ENCODE data around the gene FCRL2.

Gene FCRL2

GRCh38 chr1:157723157-157723556 lies 53.8 kb downstream of the FCRL2 start:
- Mint-ChIP-seq H3K4me3 (peak overlapping the region; percentile 8), H3K36me3 (peaks cover 5% of the 10 kb centered on the region), H3K4me1 (peaks cover 32% of the 10 kb centered on the region), H3K27ac (peak overlapping the region; percentile 66), H3K9me3 (peaks cover 13% of the 10 kb centered on the region)
- DNase-seq (ENCODE audit: low spot score in 2 of 2) (no peak), ATAC-seq (peak; percentile 67)

- peaks cover 13% of the 10 kb centered on the region for H3K9me3 Mint-ChIP-seq
- ATAC-seq = no peak
- peaks cover 27% of the 10 kb centered on the region for H3K4me1 Mint-ChIP-seq
- peaks cover 5% of the 10 kb centered on the region for H3K36me3 Mint-ChIP-seq
- DNase-seq (ENCODE audit: low spot score in 2 of 2) = no peak
- no peak overlapping the region for H3K4me3 Mint-ChIP-seq
- no peak overlapping the region for H3K27ac Mint-ChIP-seq
Measured at GRCh38 chr1:157721985-157722384, 54.9 kb downstream of the FCRL2 start.

- H3K36me3 Mint-ChIP-seq = no peaks in the 10 kb centered on the region
- H3K4me1 Mint-ChIP-seq = no peaks in the 10 kb centered on the region
Measured at GRCh38 chr1:157715736-157716135, 61.2 kb downstream of the FCRL2 start.

GRCh38 chr1:157711802-157712201 lies 65.1 kb downstream of the FCRL2 start:
- DNase-seq (ENCODE audit: low spot score in 2 of 2) = no peak
- ATAC-seq = no peak
- H3K27ac Mint-ChIP-seq = no peak overlapping the region
- no peak overlapping the region for H3K4me3 Mint-ChIP-seq
- H3K9me3 Mint-ChIP-seq = no peaks in the 10 kb centered on the region
- H3K36me3 Mint-ChIP-seq = no peaks in the 10 kb centered on the region
- no peaks in the 10 kb centered on the region for H3K4me1 Mint-ChIP-seq

More at GRCh38 chr1:157715736-157716135, 61.2 kb downstream of the FCRL2 start:
- Mint-ChIP-seq H3K9me3 (peaks cover 3% of the 10 kb centered on the region), H3K4me3 (no peak overlapping the region), H3K27ac (no peak overlapping the region)
- ATAC-seq (no peak), DNase-seq (ENCODE audit: low spot score in 2 of 2) (no peak)

- Mint-ChIP-seq H3K36me3 (peaks cover 4% of the 10 kb centered on the region), H3K27ac (peak overlapping the region; percentile 72), H3K9me3 (peaks cover 3% of the 10 kb centered on the region), H3K4me1 (peaks cover 9% of the 10 kb centered on the region), H3K4me3 (no peak overlapping the region)
- DNase-seq (ENCODE audit: low spot score in 2 of 2) (no peak), ATAC-seq (no peak)
Measured at GRCh38 chr1:157704878-157705277, 72.1 kb downstream of the FCRL2 start.

- Mint-ChIP-seq H3K36me3 (peaks cover 10% of the 10 kb centered on the region), H3K9me3 (peaks cover 3% of the 10 kb centered on the region), H3K4me1 (peaks cover 9% of the 10 kb centered on the region), H3K27ac (peak overlapping the region; percentile 72), H3K4me3 (no peak overlapping the region)
- DNase-seq (ENCODE audit: low spot score in 2 of 2) = no peak
- peak; percentile 53 for ATAC-seq
Measured at GRCh38 chr1:157703981-157704380, 73.0 kb downstream of the FCRL2 start.

- H3K4me1 Mint-ChIP-seq = peaks cover 22% of the 10 kb centered on the region
- peaks cover 20% of the 10 kb centered on the region for H3K36me3 Mint-ChIP-seq
- H3K9me3 Mint-ChIP-seq = peaks cover 3% of the 10 kb centered on the region
- peak overlapping the region; percentile 84 for H3K27ac Mint-ChIP-seq
- no peak overlapping the region for H3K4me3 Mint-ChIP-seq
- DNase-seq (ENCODE audit: low spot score in 2 of 2) = no peak
- ATAC-seq = peak; percentile 70
Measured at GRCh38 chr1:157702308-157702825, 74.6 kb downstream of the FCRL2 start.

- Mint-ChIP-seq H3K9me3 (no peaks in the 10 kb centered on the region), H3K36me3 (peaks cover 36% of the 10 kb centered on the region), H3K4me3 (peak within 1 kb of the TSS; percentile 65), H3K4me1 (peaks cover 25% of the 10 kb centered on the region), H3K27ac (peak within 1 kb of the TSS; percentile 84)
- ATAC-seq (peak; percentile 75), DNase-seq (ENCODE audit: low spot score in 2 of 2) (no peak)
Measured at GRCh38 chr1:157700732-157701131, 76.2 kb downstream of the FCRL2 start, which contains the start of gene FCRL3. Gene FCRL3, minus strand, starts transcription at chr1:157700769. Its CDS starts 280 bp downstream, at chr1:157700489.

- H3K4me3 Mint-ChIP-seq = peak overlapping the region; percentile 65
- no peak for ATAC-seq
- DNase-seq (ENCODE audit: low spot score in 2 of 2) = no peak
- H3K9me3 Mint-ChIP-seq = no peaks in the 10 kb centered on the region
- H3K36me3 Mint-ChIP-seq = peaks cover 40% of the 10 kb centered on the region
- H3K4me1 Mint-ChIP-seq = peaks cover 24% of the 10 kb centered on the region
- peak overlapping the region; percentile 84 for H3K27ac Mint-ChIP-seq
Measured at GRCh38 chr1:157700305-157700704, 76.6 kb downstream of the FCRL2 start.

- Mint-ChIP-seq H3K27ac (peak overlapping the region; percentile 84), H3K4me1 (peaks cover 30% of the 10 kb centered on the region), H3K4me3 (peak overlapping the region; percentile 65), H3K9me3 (no peaks in the 10 kb centered on the region), H3K36me3 (peaks cover 64% of the 10 kb centered on the region)
- DNase-seq (ENCODE audit: low spot score in 2 of 2) = no peak
- no peak for ATAC-seq
Measured at GRCh38 chr1:157697781-157698569, 79.0 kb downstream of the FCRL2 start.

- Mint-ChIP-seq H3K27ac (peak overlapping the region; percentile 84), H3K9me3 (no peaks in the 10 kb centered on the region), H3K36me3 (peaks cover 72% of the 10 kb centered on the region), H3K4me1 (peaks cover 30% of the 10 kb centered on the region), H3K4me3 (peak overlapping the region; percentile 65)
- no peak for DNase-seq (ENCODE audit: low spot score in 2 of 2)
- peak; percentile 65 for ATAC-seq
Measured at GRCh38 chr1:157696966-157697628, 79.8 kb downstream of the FCRL2 start.
